Fibroblast of skin of back (primary cell): Measurements from ENCODE around the gene AARS2.
"Not testable (repeated sequence)": the region's sequence is repeated elsewhere in the genome, so short reads cannot be mapped to it uniquely, and the experiment has no call there.

Source experiments
- DNase-seq: peaks from one replicate; pipeline ENCODE4 v3.0.0-alpha.2; 2013

The AARS2 gene

GRCh38 chr6:44329858-44330257 lies 16.7 kb upstream of the AARS2 start:
- no peak for DNase-seq

- DNase-seq: not testable (repeated sequence)
These were observed 15.1 kb upstream of the AARS2 start for GRCh38 chr6:44328203-44328602.

- DNase-seq: no peak
These were observed 14.6 kb upstream of the AARS2 start for GRCh38 chr6:44327760-44328159.

- no peak for DNase-seq
These were observed 13.9 kb upstream of the AARS2 start for GRCh38 chr6:44327096-44327495.

GRCh38 chr6:44321210-44321609 lies 8.1 kb upstream of the AARS2 start:
- no peak for DNase-seq

- not testable (repeated sequence) for DNase-seq
These were observed 4.0 kb upstream of the AARS2 start for GRCh38 chr6:44317136-44317631.

- no peak for DNase-seq
These were observed 3.3 kb upstream of the AARS2 start for GRCh38 chr6:44316481-44316880.

GRCh38 chr6:44315951-44316350 lies 2.8 kb upstream of the AARS2 start:
- DNase-seq: no peak

GRCh38 chr6:44315516-44315915 lies 2.4 kb upstream of the AARS2 start:
- no peak for DNase-seq

GRCh38 chr6:44314657-44315056 lies 1.5 kb upstream of the AARS2 start:
- not testable (repeated sequence) for DNase-seq

- DNase-seq: no peak
These were observed 1.4 kb downstream of the AARS2 start for GRCh38 chr6:44311767-44312166.

GRCh38 chr6:44311304-44311703 lies 1.8 kb downstream of the AARS2 start:
- DNase-seq: no peak

GRCh38 chr6:44310241-44310640 lies 2.9 kb downstream of the AARS2 start:
- no peak for DNase-seq

GRCh38 chr6:44309631-44310030 lies 3.5 kb downstream of the AARS2 start:
- no peak for DNase-seq

- DNase-seq: no peak
These were observed 4.1 kb downstream of the AARS2 start for GRCh38 chr6:44309092-44309491.

- no peak for DNase-seq
These were observed 5.9 kb downstream of the AARS2 start for GRCh38 chr6:44307217-44307616.

- DNase-seq: no peak
These were observed 6.4 kb downstream of the AARS2 start for GRCh38 chr6:44306710-44307109.

- no peak for DNase-seq
These were observed 7.9 kb downstream of the AARS2 start for GRCh38 chr6:44305200-44305725.

GRCh38 chr6:44304282-44305199 lies 8.6 kb downstream of the AARS2 start:
- DNase-seq: peak; percentile 43

- DNase-seq: no peak
These were observed 9.3 kb downstream of the AARS2 start for GRCh38 chr6:44303842-44304241.

GRCh38 chr6:44302856-44303255 lies 10.3 kb downstream of the AARS2 start:
- DNase-seq: no peak

GRCh38 chr6:44301782-44302564 lies 11.2 kb downstream of the AARS2 start:
- no peak for DNase-seq

GRCh38 chr6:44301106-44301505 lies 12.0 kb downstream of the AARS2 start:
- DNase-seq: no peak
